Liver (tissue), 9 donors: Measurements from ENCODE around the gene C2orf92. TPM values are rescaled to one million over a fixed set of nuclear protein-coding genes. Genes with fewer than 3 reads are reported as not detected.
A peak's percentile ranks its signal among the peaks of the same experiment; 100 is the strongest.

Experiments
- DNase-seq: peaks from one replicate; pipeline ENCODE4 v3.0.0-alpha.2; 2017; ENCODE audit warnings: low spot score
- H3K27ac ChIP-seq, 2 donors: one replicate each; pipeline ENCODE4 v1.7.0; 2013; ENCODE audit warnings: inconsistent platforms in 2 of 2, low read length in 2 of 2, control low read depth in 1 of 2, low read depth in 1 of 2, mild to moderate bottlenecking in 1 of 2
- H3K27me3 ChIP-seq, 4 donors: one replicate each; pipeline versions ENCODE4 v1.6.1 to v1.7.0; 2013; ENCODE audit warnings: low read length in 3 of 4, inconsistent platforms in 1 of 4, mild to moderate bottlenecking in 1 of 4, moderate library complexity in 1 of 4; ENCODE audit not compliant: control insufficient read depth in 4 of 4, insufficient read depth in 4 of 4
- H3K36me3 ChIP-seq, 4 donors: one replicate each; pipeline versions ENCODE4 v1.6.1 to v1.7.0; 2013; ENCODE audit warnings: low read length in 3 of 4, mild to moderate bottlenecking in 3 of 4, low read depth in 1 of 4, moderate library complexity in 1 of 4; ENCODE audit not compliant: control insufficient read depth in 4 of 4, insufficient read depth in 3 of 4
- H3K4me1 ChIP-seq, 4 donors: one replicate each; pipeline versions ENCODE4 v1.6.1 to v1.7.0; 2013; ENCODE audit warnings: low read length in 3 of 4, mild to moderate bottlenecking in 3 of 4, moderate library complexity in 1 of 4; ENCODE audit not compliant: control insufficient read depth in 4 of 4, insufficient read depth in 4 of 4
- H3K4me3 ChIP-seq, 3 donors: one replicate each; pipeline versions ENCODE4 v1.6.1 to v1.7.0; 2013; ENCODE audit warnings: low read length in 3 of 3, control low read depth in 1 of 3, low read depth in 1 of 3, mild to moderate bottlenecking in 1 of 3
- H3K9ac ChIP-seq, 2 donors: one replicate each; pipeline ENCODE4 v1.7.0; 2013; ENCODE audit warnings: low read length in 2 of 2, mild to moderate bottlenecking in 2 of 2, moderate library complexity in 2 of 2, control low read depth in 1 of 2, low read depth in 1 of 2
- H3K9me3 ChIP-seq, 4 donors: one replicate each; pipeline versions ENCODE4 v1.6.1 to v1.7.0; 2013; ENCODE audit warnings: low read length in 3 of 4; ENCODE audit not compliant: control insufficient read depth in 4 of 4
- ATF3 ChIP-seq: IDR thresholded peaks from 2 replicates; pipeline ENCODE4 v1.6.1; 2016; ENCODE audit warnings: antibody characterized with exemption
- CTCF ChIP-seq: fragments of 150-350 bp; IDR thresholded peaks from 2 replicates; pipeline ENCODE4 v1.5.1; 2017; ENCODE audit warnings: improper control_type of control experiment, low read depth, low read length; ENCODE audit not compliant: missing input control
- FOXA2 ChIP-seq: IDR thresholded peaks from 2 replicates; pipeline ENCODE4 v1.6.1; 2016; ENCODE audit warnings: antibody characterized with exemption
- MAX ChIP-seq: IDR thresholded peaks from 2 replicates; pipeline ENCODE4 v1.6.1; 2016; ENCODE audit warnings: antibody characterized with exemption
- RAD21 ChIP-seq, 2 donors: IDR thresholded peaks; 2 replicates each; pipeline ENCODE4 v1.6.1; 2016; ENCODE audit warnings: antibody characterized with exemption in 2 of 2, mild to moderate bottlenecking in 2 of 2
- REST ChIP-seq: IDR thresholded peaks from 2 replicates; pipeline ENCODE4 v1.6.1; 2016; ENCODE audit warnings: antibody characterized with exemption, mild to moderate bottlenecking
- YY1 ChIP-seq: IDR thresholded peaks from 2 replicates; pipeline ENCODE4 v1.6.1; 2016; ENCODE audit warnings: antibody characterized with exemption, mild to moderate bottlenecking
- WGBS: extraction: QIAGEN DNeasy Blood & Tissue Kit; methylation state at CpG from one replicate; pipeline ENCODE4 v1.1.7; 2013; 5-methylcytosine and 5-hydroxymethylcytosine counted together
- polyA plus RNA-seq, 2 donors: library from polyadenylated mRNA; stranded (reverse) in 1 of 2; unstranded in 1 of 2; fragments of 200-250 nt in 1 of 2; fragments of >200 nt in 1 of 2; fragmentation: Nextera tagmentation in 1 of 2; extraction: Ambion mirVana in 1 of 2; gene quantifications; one replicate each; pipeline versions ENCODE4 v1.2.1 to v1.2.3, GENCODE V29; 2013 to 2015
- total RNA-seq, 2 donors: library from RNA; depleted of rRNA; stranded (reverse); fragments of >200 nt; gene quantifications; one replicate each; pipeline ENCODE4 v1.2.3, GENCODE V29; 2014
- donor health status: healthy.
- donor health status: healthy.
- donor health status: healthy.
- donor health status: healthy.
- donor health status: healthy.

Gene C2orf92
- total and polyA plus RNA-seq, 4 donors = 0.96 to 8.0 (median 2.7) TPM

- no peak for DNase-seq
- TF ChIP-seq CTCF = no peak
- peaks cover 0 to 5% (median 0%) of the 10 kb centered on the region in 4 donors for H3K4me1 ChIP-seq
- no peaks in the 10 kb centered on the region for H3K36me3 ChIP-seq
- H3K9ac ChIP-seq = no peak overlapping the region
- 95% methylated on average over 5 of the region's 5 CpGs for WGBS
- H3K27ac ChIP-seq = no peak overlapping the region
- no peaks in the 10 kb centered on the region for H3K9me3 ChIP-seq
- no peak overlapping the region for H3K4me3 ChIP-seq
- H3K27me3 ChIP-seq = no peaks in the 10 kb centered on the region
Measured at GRCh38 chr2:97695744-97696143, 26.2 kb downstream of the C2orf92 start.

GRCh38 chr2:97697252-97698235 is 28.0 kb downstream of the C2orf92 start:
- no peaks in the 10 kb centered on the region for H3K9me3 ChIP-seq
- TF ChIP-seq RAD21 (IDR thresholded peaks at IDR 0.05) (peak; percentile 100), REST (no peak), YY1 (peak; percentile 93), ATF3 (no peak), FOXA2 (no peak), CTCF (peak; percentile 99), MAX (peak; percentile 21)
- H3K4me3 ChIP-seq = no peak overlapping the region
- no peaks in the 10 kb centered on the region for H3K27me3 ChIP-seq
- DNase-seq = peak; percentile 93
- no peak overlapping the region for H3K27ac ChIP-seq
- H3K36me3 ChIP-seq = no peaks in the 10 kb centered on the region
- peaks cover 0 to 5% (median 0%) of the 10 kb centered on the region in 4 donors for H3K4me1 ChIP-seq
- 26% methylated on average over 14 of the region's 14 CpGs for whole genome bisulfite sequencing
- H3K9ac ChIP-seq = no peak overlapping the region
